Liver (tissue), 9 donors: Measurements from ENCODE around the gene IQSEC1. TPM values are rescaled to one million over a fixed set of nuclear protein-coding genes. Genes with fewer than 3 reads are reported as not detected.

Source experiments
- DNase-seq: peaks from one replicate; pipeline ENCODE4 v3.0.0-alpha.2; 2017; ENCODE audit warnings: low spot score
- H3K27ac ChIP-seq, 2 donors: one replicate each; pipeline ENCODE4 v1.7.0; 2013; ENCODE audit warnings: inconsistent platforms in 2 of 2, low read length in 2 of 2, control low read depth in 1 of 2, low read depth in 1 of 2, mild to moderate bottlenecking in 1 of 2
- H3K27me3 ChIP-seq, 4 donors: one replicate each; pipeline versions ENCODE4 v1.6.1 to v1.7.0; 2013; ENCODE audit warnings: low read length in 3 of 4, inconsistent platforms in 1 of 4, mild to moderate bottlenecking in 1 of 4, moderate library complexity in 1 of 4; ENCODE audit not compliant: control insufficient read depth in 4 of 4, insufficient read depth in 4 of 4
- H3K36me3 ChIP-seq, 4 donors: one replicate each; pipeline versions ENCODE4 v1.6.1 to v1.7.0; 2013; ENCODE audit warnings: low read length in 3 of 4, mild to moderate bottlenecking in 3 of 4, low read depth in 1 of 4, moderate library complexity in 1 of 4; ENCODE audit not compliant: control insufficient read depth in 4 of 4, insufficient read depth in 3 of 4
- H3K4me1 ChIP-seq, 4 donors: one replicate each; pipeline versions ENCODE4 v1.6.1 to v1.7.0; 2013; ENCODE audit warnings: low read length in 3 of 4, mild to moderate bottlenecking in 3 of 4, moderate library complexity in 1 of 4; ENCODE audit not compliant: control insufficient read depth in 4 of 4, insufficient read depth in 4 of 4
- H3K4me3 ChIP-seq, 3 donors: one replicate each; pipeline versions ENCODE4 v1.6.1 to v1.7.0; 2013; ENCODE audit warnings: low read length in 3 of 3, control low read depth in 1 of 3, low read depth in 1 of 3, mild to moderate bottlenecking in 1 of 3
- H3K9ac ChIP-seq, 2 donors: one replicate each; pipeline ENCODE4 v1.7.0; 2013; ENCODE audit warnings: low read length in 2 of 2, mild to moderate bottlenecking in 2 of 2, moderate library complexity in 2 of 2, control low read depth in 1 of 2, low read depth in 1 of 2
- H3K9me3 ChIP-seq, 4 donors: one replicate each; pipeline versions ENCODE4 v1.6.1 to v1.7.0; 2013; ENCODE audit warnings: low read length in 3 of 4; ENCODE audit not compliant: control insufficient read depth in 4 of 4
- FOXA1 ChIP-seq: IDR thresholded peaks from 2 replicates; pipeline ENCODE4 v1.6.1; 2016; ENCODE audit warnings: antibody characterized with exemption
- FOXA2 ChIP-seq: IDR thresholded peaks from 2 replicates; pipeline ENCODE4 v1.6.1; 2016; ENCODE audit warnings: antibody characterized with exemption
- GABPA ChIP-seq, 2 donors: IDR thresholded peaks in 1 of 2; conservative IDR thresholded peaks in 1 of 2; 2 replicates each; pipeline ENCODE4 v1.6.1; 2016; ENCODE audit warnings: antibody characterized with exemption in 2 of 2, mild to moderate bottlenecking in 1 of 2, moderate library complexity in 1 of 2
- HNF4G ChIP-seq: IDR thresholded peaks from 2 replicates; pipeline ENCODE4 v1.6.1; 2016; ENCODE audit warnings: antibody characterized with exemption
- JUND ChIP-seq, 2 donors: IDR thresholded peaks; 2 replicates each; pipeline ENCODE4 v1.6.1; 2016; ENCODE audit warnings: antibody characterized with exemption in 2 of 2
- RAD21 ChIP-seq, 2 donors: IDR thresholded peaks; 2 replicates each; pipeline ENCODE4 v1.6.1; 2016; ENCODE audit warnings: antibody characterized with exemption in 2 of 2, mild to moderate bottlenecking in 2 of 2
- RXRA ChIP-seq, 2 donors: IDR thresholded peaks; 2 replicates each; pipeline ENCODE4 v1.6.1; 2017 to 2018; ENCODE audit warnings: antibody characterized with exemption in 2 of 2, mild to moderate bottlenecking in 1 of 2
- SP1 ChIP-seq: IDR thresholded peaks from 2 replicates; pipeline ENCODE4 v1.6.1; 2018; ENCODE audit warnings: antibody characterized with exemption, mild to moderate bottlenecking
- YY1 ChIP-seq: IDR thresholded peaks from 2 replicates; pipeline ENCODE4 v1.6.1; 2016; ENCODE audit warnings: antibody characterized with exemption, mild to moderate bottlenecking
- whole genome bisulfite sequencing: extraction: QIAGEN DNeasy Blood & Tissue Kit; methylation state at CpG from one replicate; pipeline ENCODE4 v1.1.7; 2013; 5-methylcytosine and 5-hydroxymethylcytosine counted together
- polyA plus RNA-seq, 2 donors: library from polyadenylated mRNA; stranded (reverse) in 1 of 2; unstranded in 1 of 2; fragments of 200-250 nt in 1 of 2; fragments of >200 nt in 1 of 2; fragmentation: Nextera tagmentation in 1 of 2; extraction: Ambion mirVana in 1 of 2; gene quantifications; one replicate each; pipeline versions ENCODE4 v1.2.1 to v1.2.3, GENCODE V29; 2013 to 2015
- total RNA-seq, 2 donors: library from RNA; depleted of rRNA; stranded (reverse); fragments of >200 nt; gene quantifications; one replicate each; pipeline ENCODE4 v1.2.3, GENCODE V29; 2014
- TF ChIP-seq, protein P1 (sequence below): IDR thresholded peaks from 2 replicates; pipeline ENCODE4 v1.6.1; 2016; ENCODE audit warnings: antibody characterized with exemption, mild to moderate bottlenecking
- TF ChIP-seq, protein P2 (sequence below): fragments of 150-350 bp; IDR thresholded peaks from 2 replicates; pipeline ENCODE4 v1.5.1; 2017; ENCODE audit warnings: improper control_type of control experiment, low read depth, low read length; ENCODE audit not compliant: missing input control
- TF ChIP-seq, protein P3 (sequence below): IDR thresholded peaks from 2 replicates; pipeline ENCODE4 v1.6.1; 2016; ENCODE audit warnings: antibody characterized with exemption
- TF ChIP-seq, protein P4 (sequence below): IDR thresholded peaks from 2 replicates; pipeline ENCODE4 v1.6.1; 2016; ENCODE audit warnings: antibody characterized with exemption
- TF ChIP-seq, protein P5 (sequence below): IDR thresholded peaks from 2 replicates; pipeline ENCODE4 v1.6.1; 2016; ENCODE audit warnings: antibody characterized with exemption
- donor health status: healthy.
- donor health status: healthy.
- donor health status: healthy.
- donor health status: healthy.
- donor health status: healthy.

Gene IQSEC1
- total and polyA plus RNA-seq, 4 donors = 12.7 to 56.0 (median 36.2) TPM

DNA sequence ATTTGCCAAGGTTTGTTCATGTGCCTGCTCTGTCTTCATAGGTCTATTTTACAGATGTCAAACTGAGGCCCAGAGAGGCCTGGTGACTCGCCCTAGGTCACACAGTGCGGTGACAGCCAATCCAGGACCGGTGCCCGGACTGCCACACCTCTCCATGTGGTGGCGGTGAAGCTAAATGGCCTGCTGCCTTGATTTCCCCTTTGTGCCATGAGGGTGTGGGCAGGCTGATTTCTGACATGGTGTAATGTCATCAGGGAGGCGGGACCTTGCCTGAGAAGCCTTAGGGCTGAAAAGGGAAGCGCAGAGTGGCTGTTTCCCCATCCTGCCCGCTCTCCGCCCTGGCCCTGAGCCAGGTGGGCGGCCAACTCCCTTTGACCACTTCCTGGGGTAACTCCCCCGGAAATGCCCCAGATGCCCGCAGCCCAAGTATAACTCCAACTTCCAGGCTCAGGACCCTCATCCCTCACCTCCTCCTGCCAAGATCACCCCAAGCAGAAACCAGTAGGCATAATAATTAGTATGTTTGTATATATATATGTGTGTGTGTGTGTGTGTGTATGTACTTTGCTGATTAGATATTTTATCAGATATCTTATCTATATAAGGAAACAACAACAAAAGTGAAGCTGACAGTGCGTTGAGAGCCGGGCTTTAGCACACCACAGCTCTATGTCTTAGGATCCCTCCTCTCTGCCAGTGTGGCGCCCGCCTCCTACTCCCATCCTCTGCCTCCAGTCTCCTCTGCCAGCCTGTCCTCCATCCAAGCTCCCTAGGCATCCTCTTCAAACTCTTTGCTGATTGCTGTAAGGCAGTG is 63.9 kb downstream of the IQSEC1 start:
- H3K27me3 ChIP-seq = no peaks in the 10 kb centered on the region
- no peak for DNase-seq
- no peak for TF ChIP-seq HNF4G
- no peak for TF ChIP-seq SP1
- no peak for TF ChIP-seq YY1
- TF ChIP-seq, protein P1, sequence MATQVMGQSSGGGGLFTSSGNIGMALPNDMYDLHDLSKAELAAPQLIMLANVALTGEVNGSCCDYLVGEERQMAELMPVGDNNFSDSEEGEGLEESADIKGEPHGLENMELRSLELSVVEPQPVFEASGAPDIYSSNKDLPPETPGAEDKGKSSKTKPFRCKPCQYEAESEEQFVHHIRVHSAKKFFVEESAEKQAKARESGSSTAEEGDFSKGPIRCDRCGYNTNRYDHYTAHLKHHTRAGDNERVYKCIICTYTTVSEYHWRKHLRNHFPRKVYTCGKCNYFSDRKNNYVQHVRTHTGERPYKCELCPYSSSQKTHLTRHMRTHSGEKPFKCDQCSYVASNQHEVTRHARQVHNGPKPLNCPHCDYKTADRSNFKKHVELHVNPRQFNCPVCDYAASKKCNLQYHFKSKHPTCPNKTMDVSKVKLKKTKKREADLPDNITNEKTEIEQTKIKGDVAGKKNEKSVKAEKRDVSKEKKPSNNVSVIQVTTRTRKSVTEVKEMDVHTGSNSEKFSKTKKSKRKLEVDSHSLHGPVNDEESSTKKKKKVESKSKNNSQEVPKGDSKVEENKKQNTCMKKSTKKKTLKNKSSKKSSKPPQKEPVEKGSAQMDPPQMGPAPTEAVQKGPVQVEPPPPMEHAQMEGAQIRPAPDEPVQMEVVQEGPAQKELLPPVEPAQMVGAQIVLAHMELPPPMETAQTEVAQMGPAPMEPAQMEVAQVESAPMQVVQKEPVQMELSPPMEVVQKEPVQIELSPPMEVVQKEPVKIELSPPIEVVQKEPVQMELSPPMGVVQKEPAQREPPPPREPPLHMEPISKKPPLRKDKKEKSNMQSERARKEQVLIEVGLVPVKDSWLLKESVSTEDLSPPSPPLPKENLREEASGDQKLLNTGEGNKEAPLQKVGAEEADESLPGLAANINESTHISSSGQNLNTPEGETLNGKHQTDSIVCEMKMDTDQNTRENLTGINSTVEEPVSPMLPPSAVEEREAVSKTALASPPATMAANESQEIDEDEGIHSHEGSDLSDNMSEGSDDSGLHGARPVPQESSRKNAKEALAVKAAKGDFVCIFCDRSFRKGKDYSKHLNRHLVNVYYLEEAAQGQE = no peak
- no peak for TF ChIP-seq RXRA (IDR thresholded peaks at IDR 0.05)
- TF ChIP-seq, protein P2, sequence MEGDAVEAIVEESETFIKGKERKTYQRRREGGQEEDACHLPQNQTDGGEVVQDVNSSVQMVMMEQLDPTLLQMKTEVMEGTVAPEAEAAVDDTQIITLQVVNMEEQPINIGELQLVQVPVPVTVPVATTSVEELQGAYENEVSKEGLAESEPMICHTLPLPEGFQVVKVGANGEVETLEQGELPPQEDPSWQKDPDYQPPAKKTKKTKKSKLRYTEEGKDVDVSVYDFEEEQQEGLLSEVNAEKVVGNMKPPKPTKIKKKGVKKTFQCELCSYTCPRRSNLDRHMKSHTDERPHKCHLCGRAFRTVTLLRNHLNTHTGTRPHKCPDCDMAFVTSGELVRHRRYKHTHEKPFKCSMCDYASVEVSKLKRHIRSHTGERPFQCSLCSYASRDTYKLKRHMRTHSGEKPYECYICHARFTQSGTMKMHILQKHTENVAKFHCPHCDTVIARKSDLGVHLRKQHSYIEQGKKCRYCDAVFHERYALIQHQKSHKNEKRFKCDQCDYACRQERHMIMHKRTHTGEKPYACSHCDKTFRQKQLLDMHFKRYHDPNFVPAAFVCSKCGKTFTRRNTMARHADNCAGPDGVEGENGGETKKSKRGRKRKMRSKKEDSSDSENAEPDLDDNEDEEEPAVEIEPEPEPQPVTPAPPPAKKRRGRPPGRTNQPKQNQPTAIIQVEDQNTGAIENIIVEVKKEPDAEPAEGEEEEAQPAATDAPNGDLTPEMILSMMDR = no peak
- TF ChIP-seq, protein P3, sequence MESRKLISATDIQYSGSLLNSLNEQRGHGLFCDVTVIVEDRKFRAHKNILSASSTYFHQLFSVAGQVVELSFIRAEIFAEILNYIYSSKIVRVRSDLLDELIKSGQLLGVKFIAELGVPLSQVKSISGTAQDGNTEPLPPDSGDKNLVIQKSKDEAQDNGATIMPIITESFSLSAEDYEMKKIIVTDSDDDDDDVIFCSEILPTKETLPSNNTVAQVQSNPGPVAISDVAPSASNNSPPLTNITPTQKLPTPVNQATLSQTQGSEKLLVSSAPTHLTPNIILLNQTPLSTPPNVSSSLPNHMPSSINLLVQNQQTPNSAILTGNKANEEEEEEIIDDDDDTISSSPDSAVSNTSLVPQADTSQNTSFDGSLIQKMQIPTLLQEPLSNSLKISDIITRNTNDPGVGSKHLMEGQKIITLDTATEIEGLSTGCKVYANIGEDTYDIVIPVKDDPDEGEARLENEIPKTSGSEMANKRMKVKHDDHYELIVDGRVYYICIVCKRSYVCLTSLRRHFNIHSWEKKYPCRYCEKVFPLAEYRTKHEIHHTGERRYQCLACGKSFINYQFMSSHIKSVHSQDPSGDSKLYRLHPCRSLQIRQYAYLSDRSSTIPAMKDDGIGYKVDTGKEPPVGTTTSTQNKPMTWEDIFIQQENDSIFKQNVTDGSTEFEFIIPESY = no peak
- TF ChIP-seq FOXA2 = no peak
- no peak for TF ChIP-seq RAD21 (IDR thresholded peaks at IDR 0.05)
- TF ChIP-seq, protein P4, sequence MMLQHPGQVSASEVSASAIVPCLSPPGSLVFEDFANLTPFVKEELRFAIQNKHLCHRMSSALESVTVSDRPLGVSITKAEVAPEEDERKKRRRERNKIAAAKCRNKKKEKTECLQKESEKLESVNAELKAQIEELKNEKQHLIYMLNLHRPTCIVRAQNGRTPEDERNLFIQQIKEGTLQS = no peak
- TF ChIP-seq, protein P5, sequence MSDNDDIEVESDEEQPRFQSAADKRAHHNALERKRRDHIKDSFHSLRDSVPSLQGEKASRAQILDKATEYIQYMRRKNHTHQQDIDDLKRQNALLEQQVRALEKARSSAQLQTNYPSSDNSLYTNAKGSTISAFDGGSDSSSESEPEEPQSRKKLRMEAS = no peak
- WGBS = 79% methylated on average over 16 of the region's 16 CpGs
- no peak overlapping the region for H3K4me3 ChIP-seq
- no peaks in the 10 kb centered on the region for H3K36me3 ChIP-seq
- peak overlapping the region; percentile 37 to 57 for H3K27ac ChIP-seq
- no peak overlapping the region for H3K9ac ChIP-seq
- H3K4me1 ChIP-seq = peaks cover 0 to 5% (median 2%) of the 10 kb centered on the region in 4 donors
- no peaks in the 10 kb centered on the region for H3K9me3 ChIP-seq

DNA sequence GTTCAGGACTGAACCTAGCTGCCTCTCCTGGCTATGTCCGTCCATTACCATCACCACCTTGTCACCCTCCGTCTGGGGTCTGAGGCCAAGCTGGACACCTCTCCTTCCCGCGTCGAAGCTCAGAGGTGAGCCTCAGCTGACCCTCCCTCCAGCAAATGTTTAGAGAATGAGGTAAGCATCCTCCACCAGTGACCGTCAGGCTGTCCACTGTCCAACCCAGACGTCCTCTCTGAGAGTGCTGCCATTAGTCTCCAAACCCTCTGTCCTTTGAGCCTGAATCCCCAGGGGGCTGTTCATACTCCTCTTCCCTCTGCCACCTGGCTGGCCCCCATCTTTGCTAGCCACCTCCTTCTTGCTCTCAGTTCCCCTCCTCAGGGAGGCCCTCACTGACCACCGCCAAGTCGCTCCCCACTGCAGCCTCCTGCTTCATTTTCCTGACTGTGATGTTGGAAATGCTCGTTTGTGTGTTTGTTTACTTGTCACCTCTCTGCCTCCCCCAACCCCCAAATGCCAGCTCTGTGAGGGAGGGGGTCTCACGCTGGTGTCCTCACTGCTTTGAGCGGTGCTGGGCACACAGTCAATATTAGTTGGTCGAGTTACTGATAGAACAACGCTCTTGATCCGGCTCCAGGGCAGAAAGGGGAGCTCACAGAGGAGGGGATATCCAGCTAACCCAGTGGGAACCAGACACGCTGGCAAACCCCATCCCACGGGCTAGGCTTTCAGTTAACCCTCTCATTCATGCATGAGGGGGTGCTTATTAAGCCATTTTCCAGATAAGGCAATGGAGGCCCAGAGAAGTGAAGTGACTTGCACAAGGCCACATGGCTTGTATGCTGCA is 64.9 kb downstream of the IQSEC1 start:
- DNase-seq = no peak
- TF ChIP-seq FOXA1 = no peak
- no peak for TF ChIP-seq HNF4G
- TF ChIP-seq GABPA (IDR thresholded peaks at IDR 0.05 in 1 of 2, conservative IDR thresholded peaks at IDR 0.05 in 1 of 2) = no peak
- TF ChIP-seq, protein P3 = no peak
- no peak for TF ChIP-seq RAD21 (IDR thresholded peaks at IDR 0.05)
- TF ChIP-seq, protein P1 = no peak
- TF ChIP-seq, protein P4 = no peak
- no peak for TF ChIP-seq YY1
- TF ChIP-seq JUND (IDR thresholded peaks at IDR 0.05) = no peak

More for the DNA sequence above, 64.9 kb downstream of the IQSEC1 start:
- Histone ChIP-seq H3K36me3 (no peaks in the 10 kb centered on the region), H3K4me1 (peaks cover 0 to 5% (median 2%) of the 10 kb centered on the region in 4 donors), H3K4me3 (no peak overlapping the region), H3K27me3 (no peaks in the 10 kb centered on the region), H3K9ac (no peak overlapping the region), H3K9me3 (no peaks in the 10 kb centered on the region), H3K27ac (no peak overlapping the region)
- 85% methylated on average over 17 of the region's 17 CpGs for WGBS
